Ovary (tissue), 3 donors: Measurements from ENCODE around the gene ZMAT3.
"Not testable (repeated sequence)": the region's sequence is repeated elsewhere in the genome, so short reads cannot be mapped to it uniquely, and the experiment has no call there.

ENCODE experiments used
- EP300 ChIP-seq: sonication (generic); formaldehyde crosslinking; IDR thresholded peaks from one replicate; pipeline ENCODE4 v1.6.1; 2017; ENCODE audit warnings: antibody characterized with exemption
- POLR2A ChIP-seq: fragments of 450-650 bp; IDR thresholded peaks from one replicate; pipeline ENCODE4 v1.6.1; 2017; ENCODE audit warnings: antibody characterized with exemption, mild to moderate bottlenecking, moderate library complexity
- TF ChIP-seq, protein P1 (sequence below), 3 donors: fragments of 450-650 bp in 2 of 3; fragments of 200-600 bp in 1 of 3; IDR thresholded peaks; one replicate each; pipeline versions ENCODE4 v1.5.1 to v1.8.0; 2016 to 2022; ENCODE audit warnings: antibody characterized with exemption in 3 of 3, mild to moderate bottlenecking in 1 of 3
- donor health status: DM: no; HTN: no; CAD: no.

DNA sequence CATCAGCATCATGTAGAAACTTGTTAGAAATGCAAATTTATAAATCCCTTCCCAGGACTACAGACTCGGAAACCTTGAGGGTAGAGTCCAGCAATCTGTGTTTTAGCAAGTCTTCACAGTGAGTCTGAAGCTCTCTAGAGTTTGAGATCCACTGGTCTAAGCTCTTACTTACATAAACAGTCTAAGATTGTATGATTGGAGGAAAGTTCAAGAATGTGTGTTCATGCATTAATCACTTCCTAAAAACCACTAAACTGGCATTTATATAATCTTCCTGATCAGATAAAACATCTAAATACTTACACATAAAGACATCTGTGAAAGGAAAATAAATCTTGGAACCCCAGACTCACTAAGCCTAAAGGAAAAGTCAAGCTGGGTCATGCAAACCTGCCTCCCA lies 43.8 kb upstream of the ZMAT3 start:
- TF ChIP-seq POLR2A, EP300: not testable (repeated sequence)
- TF ChIP-seq, protein P1, sequence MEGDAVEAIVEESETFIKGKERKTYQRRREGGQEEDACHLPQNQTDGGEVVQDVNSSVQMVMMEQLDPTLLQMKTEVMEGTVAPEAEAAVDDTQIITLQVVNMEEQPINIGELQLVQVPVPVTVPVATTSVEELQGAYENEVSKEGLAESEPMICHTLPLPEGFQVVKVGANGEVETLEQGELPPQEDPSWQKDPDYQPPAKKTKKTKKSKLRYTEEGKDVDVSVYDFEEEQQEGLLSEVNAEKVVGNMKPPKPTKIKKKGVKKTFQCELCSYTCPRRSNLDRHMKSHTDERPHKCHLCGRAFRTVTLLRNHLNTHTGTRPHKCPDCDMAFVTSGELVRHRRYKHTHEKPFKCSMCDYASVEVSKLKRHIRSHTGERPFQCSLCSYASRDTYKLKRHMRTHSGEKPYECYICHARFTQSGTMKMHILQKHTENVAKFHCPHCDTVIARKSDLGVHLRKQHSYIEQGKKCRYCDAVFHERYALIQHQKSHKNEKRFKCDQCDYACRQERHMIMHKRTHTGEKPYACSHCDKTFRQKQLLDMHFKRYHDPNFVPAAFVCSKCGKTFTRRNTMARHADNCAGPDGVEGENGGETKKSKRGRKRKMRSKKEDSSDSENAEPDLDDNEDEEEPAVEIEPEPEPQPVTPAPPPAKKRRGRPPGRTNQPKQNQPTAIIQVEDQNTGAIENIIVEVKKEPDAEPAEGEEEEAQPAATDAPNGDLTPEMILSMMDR (IDR thresholded peaks at IDR 0.05), result not testable (repeated sequence)
